Mucosa of descending colon (tissue), 3 donors: ENCODE data around the gene ASXL2. TPM values are rescaled to one million over a fixed set of nuclear protein-coding genes. Genes with fewer than 3 reads are reported as not detected.

ENCODE experiments used
- ATAC-seq: fragments of 200-7000 bp; cut with Tn5 transposase; one replicate; pipeline ENCODE4 v1.9.1; 2020; ENCODE audit warnings: mild to moderate bottlenecking, moderate library complexity
- DNase-seq, 3 donors: peaks; one replicate each; pipeline ENCODE4 v3.0.0-alpha.2; 2020
- H3K36me3 ChIP-seq: fragments of 200-600 bp; one replicate; pipeline ENCODE4 v1.8.0; 2021; ENCODE audit warnings: low read depth, mild to moderate bottlenecking
- H3K4me1 ChIP-seq: fragments of 200-600 bp; one replicate; pipeline ENCODE4 v1.8.0; 2021; ENCODE audit warnings: low read depth, mild to moderate bottlenecking
- H3K4me3 ChIP-seq: fragments of 200-600 bp; one replicate; pipeline ENCODE4 v1.8.0; 2021; ENCODE audit warnings: mild to moderate bottlenecking
- H3K9me3 ChIP-seq: fragments of 200-600 bp; one replicate; pipeline ENCODE4 v1.8.0; 2021; ENCODE audit warnings: mild to moderate bottlenecking
- intact Hi-C, 2 donors: fragments of 100-400 bp; cut with DNase I in 1 of 2; cut with micrococcal nuclease in 1 of 2; formaldehyde crosslinking; loops; one replicate each; pipeline versions ENCODE4 v1.11.0 to v1.11.1; 2022; cut with DNase I, micrococcal nuclease
- total RNA-seq, 3 donors: library from RNA; stranded (reverse); fragmentation: NEBNext Ultra II Directional in 2 of 3; extraction: Animal tissue kit (Norgen Biotek cat#: 25700) in 2 of 3; gene quantifications; one replicate each; pipeline versions ENCODE4 v1.2.1 to v1.2.4, GENCODE V29; 2021 to 2023
- TF ChIP-seq, protein P1 (sequence below): fragments of 200-600 bp; IDR thresholded peaks from one replicate; pipeline ENCODE4 v1.8.0; 2022; ENCODE audit warnings: antibody characterized with exemption, mild to moderate bottlenecking
- donor health status: DM: no; HTN: no; CAD: no; lungs with moderate emphysema.
- donor health status: DM: no; HTN: no; CAD: no.
- donor health status: DM: no; HTN: yes; CAD: no.

Gene ASXL2
- total RNA-seq, 3 donors from 2014 or later: 29.9 to 39.2 (median 33.4) TPM

DNA sequence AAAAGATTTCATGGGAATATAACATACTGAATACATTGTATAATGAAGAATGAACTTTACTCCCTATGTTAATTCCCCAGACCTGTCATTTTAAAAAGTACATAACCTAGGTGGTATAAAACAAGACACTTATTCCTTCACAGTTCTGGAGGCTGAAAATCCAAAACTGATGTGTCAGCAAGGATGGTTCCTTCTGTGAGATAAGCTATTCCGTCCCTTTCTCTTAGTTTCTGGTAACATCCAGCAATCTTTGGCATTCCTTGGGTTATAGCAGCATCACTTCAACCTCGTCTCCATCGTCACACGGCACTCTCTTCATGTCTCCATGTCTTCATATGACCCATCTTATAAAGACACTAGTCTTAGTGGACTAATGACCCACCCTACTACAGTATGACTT lies 93.9 kb downstream of the ASXL2 start:
- TF ChIP-seq, protein P1, sequence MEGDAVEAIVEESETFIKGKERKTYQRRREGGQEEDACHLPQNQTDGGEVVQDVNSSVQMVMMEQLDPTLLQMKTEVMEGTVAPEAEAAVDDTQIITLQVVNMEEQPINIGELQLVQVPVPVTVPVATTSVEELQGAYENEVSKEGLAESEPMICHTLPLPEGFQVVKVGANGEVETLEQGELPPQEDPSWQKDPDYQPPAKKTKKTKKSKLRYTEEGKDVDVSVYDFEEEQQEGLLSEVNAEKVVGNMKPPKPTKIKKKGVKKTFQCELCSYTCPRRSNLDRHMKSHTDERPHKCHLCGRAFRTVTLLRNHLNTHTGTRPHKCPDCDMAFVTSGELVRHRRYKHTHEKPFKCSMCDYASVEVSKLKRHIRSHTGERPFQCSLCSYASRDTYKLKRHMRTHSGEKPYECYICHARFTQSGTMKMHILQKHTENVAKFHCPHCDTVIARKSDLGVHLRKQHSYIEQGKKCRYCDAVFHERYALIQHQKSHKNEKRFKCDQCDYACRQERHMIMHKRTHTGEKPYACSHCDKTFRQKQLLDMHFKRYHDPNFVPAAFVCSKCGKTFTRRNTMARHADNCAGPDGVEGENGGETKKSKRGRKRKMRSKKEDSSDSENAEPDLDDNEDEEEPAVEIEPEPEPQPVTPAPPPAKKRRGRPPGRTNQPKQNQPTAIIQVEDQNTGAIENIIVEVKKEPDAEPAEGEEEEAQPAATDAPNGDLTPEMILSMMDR: no peak
- DNase-seq (no peak), ATAC-seq (no peak)
- no peaks in the 10 kb centered on the region for H3K9me3 ChIP-seq
- no peaks in the 10 kb centered on the region for H3K4me1 ChIP-seq
- H3K4me3 ChIP-seq: no peak overlapping the region
- intact Hi-C loops: no loop called here
- no peaks in the 10 kb centered on the region for H3K36me3 ChIP-seq

GRCh38 chr2:25777077-25777476 lies 101.2 kb downstream of the ASXL2 start:
- no peak overlapping the region for H3K4me3 ChIP-seq
- intact Hi-C loops: no loop called here
- no peak for DNase-seq
- ATAC-seq: no peak
- no peaks in the 10 kb centered on the region for H3K4me1 ChIP-seq
- no peaks in the 10 kb centered on the region for H3K36me3 ChIP-seq
- H3K9me3 ChIP-seq: no peaks in the 10 kb centered on the region
- TF ChIP-seq, protein P1: no peak

- Histone ChIP-seq H3K4me1 (no peaks in the 10 kb centered on the region), H3K4me3 (no peak overlapping the region), H3K36me3 (no peaks in the 10 kb centered on the region), H3K9me3 (no peaks in the 10 kb centered on the region)
- intact Hi-C loops: no loop called here
- TF ChIP-seq, protein P1: no peak
- DNase-seq (no peak), ATAC-seq (no peak)
Measured at GRCh38 chr2:25772078-25772477, 106.2 kb downstream of the ASXL2 start.

DNA sequence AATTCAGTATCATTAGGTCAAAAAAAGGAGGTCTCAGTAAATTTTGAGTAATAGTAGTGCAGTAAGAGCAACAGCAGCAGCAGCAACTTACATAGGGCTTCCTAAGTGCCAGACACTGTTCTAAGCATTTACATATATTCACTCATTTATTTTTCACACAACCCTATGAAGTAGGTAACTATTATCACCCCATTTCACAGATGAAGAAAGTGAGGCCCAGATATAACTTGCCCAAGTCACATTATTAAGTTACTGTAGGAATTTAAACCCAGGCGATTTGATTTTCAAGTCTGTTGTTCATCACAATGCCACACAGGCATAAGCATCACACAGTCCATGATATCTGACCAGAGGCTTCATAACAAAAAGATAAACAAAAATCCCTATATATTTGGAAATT lies 114.7 kb downstream of the ASXL2 start:
- ATAC-seq (no peak), DNase-seq (no peak)
- Histone ChIP-seq H3K9me3 (no peaks in the 10 kb centered on the region), H3K36me3 (no peaks in the 10 kb centered on the region), H3K4me1 (no peaks in the 10 kb centered on the region), H3K4me3 (no peak overlapping the region)
- TF ChIP-seq, protein P1: no peak
- intact Hi-C loops: no loop called here

GRCh38 chr2:25760297-25760696 lies 118.0 kb downstream of the ASXL2 start:
- no peak for DNase-seq
- H3K36me3 ChIP-seq: no peaks in the 10 kb centered on the region
- no peaks in the 10 kb centered on the region for H3K9me3 ChIP-seq
- H3K4me3 ChIP-seq: no peak overlapping the region
- no peak for ATAC-seq
- intact Hi-C loops: no loop called here
- TF ChIP-seq, protein P1: no peak
- H3K4me1 ChIP-seq: no peaks in the 10 kb centered on the region

- TF ChIP-seq, protein P1: no peak
- ATAC-seq: no peak
- Histone ChIP-seq H3K4me3 (no peak overlapping the region), H3K9me3 (no peaks in the 10 kb centered on the region), H3K36me3 (no peaks in the 10 kb centered on the region), H3K4me1 (no peaks in the 10 kb centered on the region)
- DNase-seq: no peak
- intact Hi-C loops: no loop called here
Measured at GRCh38 chr2:25758348-25758747, 119.9 kb downstream of the ASXL2 start.
